Loucy (cell line): ENCODE results near the gene SLC46A3.

Source experiments
- CTCF ChIP-seq: fragments of 200-600 bp; sonication (generic); conservative IDR thresholded peaks from 2 replicates; pipeline ENCODE4 v1.5.1; 2014; ENCODE audit warnings: mild to moderate bottlenecking, antibody characterized with exemption, low read length
- EZH2phosphoT487 ChIP-seq: fragments of 200-600 bp; IDR thresholded peaks from 2 replicates; pipeline ENCODE4 v1.6.1; 2018; ENCODE audit warnings: antibody characterized with exemption, mild to moderate bottlenecking, moderate library complexity, borderline replicate concordance

DNA sequence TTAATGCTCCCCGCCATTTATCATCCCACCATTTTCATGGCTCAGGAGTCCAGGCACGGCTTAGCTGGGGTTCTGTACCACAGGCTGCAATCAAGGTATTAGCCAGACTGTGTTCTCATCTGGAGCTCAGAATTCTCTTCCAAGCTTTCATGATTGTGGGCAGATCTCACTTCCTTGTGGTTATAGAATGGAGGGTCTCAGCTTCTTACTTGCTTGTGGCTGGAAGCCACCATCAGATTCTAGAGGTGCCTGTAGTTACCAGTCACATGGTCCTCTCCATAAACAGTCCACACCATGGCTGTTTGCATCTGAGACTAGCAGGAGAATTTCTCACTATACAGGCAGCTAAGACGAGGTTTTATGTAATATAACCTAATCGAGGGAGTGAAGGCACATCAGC is 45.1 kb upstream of the SLC46A3 start:
- TF ChIP-seq CTCF = no peak
- TF ChIP-seq EZH2phosphoT487 = no peak
